Calu3 (cell line): Measurements from ENCODE around the gene TPGS1. TPM values are rescaled to one million over a fixed set of nuclear protein-coding genes. Genes with fewer than 3 reads are reported as not detected.

Experiments
- BruUV-seq: library from RNA; stranded (reverse); fragments of 400-500 nt; replicated peaks from 2 replicates; lab custom pipeline; 2021; lab: Mats Ljungman, UMichigan
- CTCF ChIA-PET: fragments of 300-600 bp; sonication (Branson Sonifier 250); formaldehyde crosslinking; loops from one replicate; lab custom pipeline; 2022; ENCODE audit warnings: antibody characterized with exemption; lab: Charles Lee
- DNase-seq: peaks from one replicate; pipeline ENCODE4 v3.0.0; 2022
- H3K27ac Mint-ChIP-seq: one replicate; pipeline ENCODE4 v1.8.0; 2022; ENCODE audit warnings: mixed read lengths; ENCODE audit not compliant: unreplicated experiment
- H3K27me3 Mint-ChIP-seq: one replicate; pipeline ENCODE4 v1.8.0; 2022; ENCODE audit warnings: mixed read lengths; ENCODE audit not compliant: unreplicated experiment
- H3K36me3 Mint-ChIP-seq: one replicate; pipeline ENCODE4 v1.8.0; 2022; ENCODE audit warnings: mild to moderate bottlenecking, moderate library complexity, mixed read lengths; ENCODE audit not compliant: insufficient read depth, unreplicated experiment
- H3K4me1 Mint-ChIP-seq: one replicate; pipeline ENCODE4 v1.8.0; 2022; ENCODE audit warnings: mild to moderate bottlenecking, low read depth, mixed read lengths; ENCODE audit not compliant: unreplicated experiment
- H3K4me3 Mint-ChIP-seq: one replicate; pipeline ENCODE4 v1.8.0; 2022; ENCODE audit warnings: mild to moderate bottlenecking, low read depth, moderate library complexity, mixed read lengths; ENCODE audit not compliant: unreplicated experiment
- H3K9me3 Mint-ChIP-seq: one replicate; pipeline ENCODE4 v1.8.0; 2022; ENCODE audit warnings: low read depth, mixed read lengths; ENCODE audit not compliant: unreplicated experiment
- intact Hi-C: fragments of 100-400 bp; cut with micrococcal nuclease; formaldehyde crosslinking; loops from one replicate; pipeline ENCODE4 v1.10.0; 2022; ENCODE audit not compliant: unreplicated experiment
- total RNA-seq: library from RNA; stranded (reverse); gene quantifications from 2 replicates; pipeline ENCODE4 v1.2.3, GENCODE V29; 2022
- TF ChIP-seq, protein P1 (sequence below): fragments of 200-600 bp; IDR thresholded peaks from one replicate; pipeline ENCODE4 v1.8.0; 2022; ENCODE audit warnings: antibody characterized with exemption; ENCODE audit not compliant: unreplicated experiment

The TPGS1 gene
- total RNA-seq, 1 experiment from 2014 or later = 9.0 TPM

DNA sequence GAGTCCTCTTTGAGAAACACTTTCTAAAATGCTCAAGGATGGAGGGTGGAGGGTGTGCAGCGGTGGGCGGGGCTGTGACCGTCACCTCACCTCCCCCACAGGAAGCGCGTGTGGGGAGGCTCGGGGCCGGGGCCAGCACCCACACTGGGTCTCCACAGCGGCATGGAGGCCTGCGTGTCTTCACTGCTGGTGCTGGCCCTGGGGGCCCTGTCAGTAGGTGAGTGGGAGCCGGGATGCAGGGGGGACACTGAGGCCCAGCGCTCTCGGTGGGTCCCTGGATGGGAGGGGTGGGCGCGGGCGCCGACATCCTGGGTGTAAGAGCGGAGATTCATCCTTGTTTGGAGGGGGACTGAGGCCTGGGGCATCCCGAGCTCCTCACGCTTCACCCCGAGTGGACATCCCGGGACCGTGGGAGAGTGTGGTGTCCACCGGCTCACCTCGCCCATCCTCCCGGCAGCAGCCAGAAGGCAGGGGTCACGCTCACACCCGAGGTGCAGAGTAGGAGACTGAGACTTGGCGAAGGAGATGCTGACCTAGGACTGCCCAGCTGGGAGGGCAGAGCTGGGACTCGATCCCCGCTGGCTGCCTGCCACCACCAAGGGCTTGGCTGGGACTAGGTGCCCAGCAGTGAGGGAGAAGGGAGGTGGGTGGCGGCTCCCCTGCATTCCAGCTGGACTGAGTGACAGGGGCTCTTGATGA lies 36.8 kb downstream of the TPGS1 start, which contains the start of gene GZMM:
GZMM (plus strand) TSS at position 144 of the 699 bp plus-strand sequence; CDS start at position 163, 19 bp downstream.
- no TSS peak for BruUV-seq
- Mint-ChIP-seq H3K4me1 (no peaks in the 10 kb centered on the region), H3K9me3 (no peaks in the 10 kb centered on the region), H3K27ac (no peak within 1 kb of the TSS), H3K36me3 (peaks cover 5% of the 10 kb centered on the region), H3K27me3 (peaks cover 12% of the 10 kb centered on the region), H3K4me3 (no peak within 1 kb of the TSS)
- DNase-seq = no peak
- CTCF ChIA-PET = no interaction called here
- intact Hi-C loops = no loop called here
- TF ChIP-seq, protein P1, sequence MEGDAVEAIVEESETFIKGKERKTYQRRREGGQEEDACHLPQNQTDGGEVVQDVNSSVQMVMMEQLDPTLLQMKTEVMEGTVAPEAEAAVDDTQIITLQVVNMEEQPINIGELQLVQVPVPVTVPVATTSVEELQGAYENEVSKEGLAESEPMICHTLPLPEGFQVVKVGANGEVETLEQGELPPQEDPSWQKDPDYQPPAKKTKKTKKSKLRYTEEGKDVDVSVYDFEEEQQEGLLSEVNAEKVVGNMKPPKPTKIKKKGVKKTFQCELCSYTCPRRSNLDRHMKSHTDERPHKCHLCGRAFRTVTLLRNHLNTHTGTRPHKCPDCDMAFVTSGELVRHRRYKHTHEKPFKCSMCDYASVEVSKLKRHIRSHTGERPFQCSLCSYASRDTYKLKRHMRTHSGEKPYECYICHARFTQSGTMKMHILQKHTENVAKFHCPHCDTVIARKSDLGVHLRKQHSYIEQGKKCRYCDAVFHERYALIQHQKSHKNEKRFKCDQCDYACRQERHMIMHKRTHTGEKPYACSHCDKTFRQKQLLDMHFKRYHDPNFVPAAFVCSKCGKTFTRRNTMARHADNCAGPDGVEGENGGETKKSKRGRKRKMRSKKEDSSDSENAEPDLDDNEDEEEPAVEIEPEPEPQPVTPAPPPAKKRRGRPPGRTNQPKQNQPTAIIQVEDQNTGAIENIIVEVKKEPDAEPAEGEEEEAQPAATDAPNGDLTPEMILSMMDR = no peak

DNA sequence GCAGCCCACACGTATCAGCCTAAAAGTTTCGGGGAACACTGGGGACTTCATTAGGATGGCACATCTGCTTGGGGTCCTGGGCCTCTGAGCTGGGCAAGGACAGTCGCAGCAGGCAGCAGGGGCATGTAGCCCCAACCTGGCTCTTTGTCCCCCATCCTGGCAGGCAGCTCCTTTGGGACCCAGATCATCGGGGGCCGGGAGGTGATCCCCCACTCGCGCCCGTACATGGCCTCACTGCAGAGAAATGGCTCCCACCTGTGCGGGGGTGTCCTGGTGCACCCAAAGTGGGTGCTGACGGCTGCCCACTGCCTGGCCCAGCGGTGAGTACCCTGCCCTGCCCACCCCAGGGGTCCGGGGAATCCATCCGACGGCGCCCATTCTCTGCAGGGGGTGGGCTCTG lies 39.8 kb downstream of the TPGS1 start:
- Mint-ChIP-seq H3K27ac (no peak overlapping the region), H3K4me3 (no peak overlapping the region), H3K27me3 (peaks cover 24% of the 10 kb centered on the region), H3K9me3 (no peaks in the 10 kb centered on the region), H3K4me1 (no peaks in the 10 kb centered on the region), H3K36me3 (peaks cover 4% of the 10 kb centered on the region)
- no TSS peak for BruUV-seq
- CTCF ChIA-PET = interaction anchor here (0.6 kb wide), 1 partner anchor 86 kb away, joined by 3 read pairs; the partner anchor contains the start of gene POLRMT
- intact Hi-C loops = no loop called here
- TF ChIP-seq, protein P1 = no peak
- no peak for DNase-seq

DNA sequence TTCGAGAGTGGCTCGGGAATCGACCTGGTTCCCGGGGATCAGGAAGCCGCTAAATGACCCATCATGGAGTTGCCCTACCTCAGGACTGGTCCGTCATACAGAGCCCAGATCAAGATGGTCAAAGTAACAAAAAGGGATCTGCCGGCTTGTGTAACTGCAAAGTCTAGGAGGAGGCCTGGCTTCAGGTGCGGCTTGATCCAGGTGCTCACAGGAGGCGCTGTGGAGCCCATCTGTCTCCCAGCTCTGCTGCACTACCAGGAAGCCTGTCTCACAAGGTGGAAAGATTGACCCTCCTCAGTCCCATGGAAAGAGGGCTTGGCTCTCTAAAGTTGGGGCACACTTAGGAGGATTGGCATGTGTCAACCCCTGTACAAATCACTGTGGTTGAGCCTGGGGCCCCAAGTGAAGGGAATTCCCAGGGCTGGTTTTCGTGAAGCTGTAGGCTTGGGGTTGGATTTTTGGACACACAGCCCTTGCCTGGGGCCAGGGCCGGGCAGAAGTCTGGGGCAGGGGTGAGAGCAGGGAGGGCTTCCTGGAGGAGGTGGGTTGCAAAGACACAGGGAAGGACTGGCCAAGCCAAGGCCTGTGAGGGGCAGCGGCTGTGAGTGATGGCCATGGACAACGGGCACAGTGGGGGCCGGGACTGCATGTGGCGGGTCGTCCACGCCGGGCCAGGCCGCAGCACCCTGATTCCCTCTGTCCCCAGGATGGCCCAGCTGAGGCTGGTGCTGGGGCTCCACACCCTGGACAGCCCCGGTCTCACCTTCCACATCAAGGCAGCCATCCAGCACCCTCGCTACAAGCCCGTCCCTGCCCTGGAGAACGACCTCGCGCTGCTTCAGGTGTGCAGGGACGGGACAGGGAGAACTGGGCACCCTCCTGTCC lies 40.8 kb downstream of the TPGS1 start:
- peaks cover 32% of the 10 kb centered on the region for H3K27me3 Mint-ChIP-seq
- no peak for DNase-seq
- no peaks in the 10 kb centered on the region for H3K36me3 Mint-ChIP-seq
- TF ChIP-seq, protein P1 = no peak
- no peaks in the 10 kb centered on the region for H3K4me1 Mint-ChIP-seq
- H3K27ac Mint-ChIP-seq = no peak overlapping the region
- intact Hi-C loops = no loop called here
- H3K4me3 Mint-ChIP-seq = no peak overlapping the region
- no peaks in the 10 kb centered on the region for H3K9me3 Mint-ChIP-seq
- CTCF ChIA-PET = interaction anchor here (0.8 kb wide), 1 partner anchor 41 kb away, joined by 3 read pairs; no protein-coding TSS in a partner anchor
- BruUV-seq = no TSS peak
